ENCODE data around the gene ACOT7.

ACOT7 gene

DNA sequence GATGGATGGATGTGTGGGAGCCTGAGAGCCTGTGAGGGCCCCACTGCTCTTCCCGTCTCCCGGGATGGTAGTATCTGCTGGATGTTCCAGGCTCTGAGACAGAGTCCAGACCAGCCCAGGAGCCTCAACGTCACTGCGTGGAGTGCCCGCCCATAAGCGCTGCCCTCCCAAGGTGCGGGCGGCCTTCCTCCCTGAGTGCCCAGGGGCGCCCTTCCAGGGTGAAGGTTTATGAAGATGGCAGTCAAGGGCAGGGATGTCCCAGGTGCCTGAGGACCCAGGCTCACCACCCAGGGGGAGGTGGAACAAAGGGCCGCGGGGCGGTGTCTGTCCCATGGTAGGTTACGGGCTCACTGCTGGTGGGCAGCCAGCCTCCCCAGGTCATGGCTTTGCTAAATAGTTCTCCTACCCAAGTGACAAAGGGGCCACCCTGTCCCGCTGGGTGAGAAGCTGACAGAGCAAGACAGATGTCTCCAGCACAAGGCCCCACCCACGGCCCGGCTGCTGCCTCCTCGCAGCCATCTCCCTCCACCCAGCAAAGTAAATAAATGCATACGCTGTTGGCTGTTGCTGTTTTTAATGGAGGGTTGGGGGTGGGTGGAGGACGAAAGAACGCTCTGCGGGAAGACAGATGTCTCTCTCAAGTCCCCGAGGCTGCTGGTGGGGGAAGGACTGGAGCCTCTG is 123.7 kb downstream of the ACOT7 start:
- H3K36me3 ChIP-seq: no peaks in the 10 kb centered on the region
- no peak overlapping the region for H3K4me3 ChIP-seq (ENCODE audit: low read depth in 1 of 2, low read length in 1 of 2)
- TF ChIP-seq, protein P1, sequence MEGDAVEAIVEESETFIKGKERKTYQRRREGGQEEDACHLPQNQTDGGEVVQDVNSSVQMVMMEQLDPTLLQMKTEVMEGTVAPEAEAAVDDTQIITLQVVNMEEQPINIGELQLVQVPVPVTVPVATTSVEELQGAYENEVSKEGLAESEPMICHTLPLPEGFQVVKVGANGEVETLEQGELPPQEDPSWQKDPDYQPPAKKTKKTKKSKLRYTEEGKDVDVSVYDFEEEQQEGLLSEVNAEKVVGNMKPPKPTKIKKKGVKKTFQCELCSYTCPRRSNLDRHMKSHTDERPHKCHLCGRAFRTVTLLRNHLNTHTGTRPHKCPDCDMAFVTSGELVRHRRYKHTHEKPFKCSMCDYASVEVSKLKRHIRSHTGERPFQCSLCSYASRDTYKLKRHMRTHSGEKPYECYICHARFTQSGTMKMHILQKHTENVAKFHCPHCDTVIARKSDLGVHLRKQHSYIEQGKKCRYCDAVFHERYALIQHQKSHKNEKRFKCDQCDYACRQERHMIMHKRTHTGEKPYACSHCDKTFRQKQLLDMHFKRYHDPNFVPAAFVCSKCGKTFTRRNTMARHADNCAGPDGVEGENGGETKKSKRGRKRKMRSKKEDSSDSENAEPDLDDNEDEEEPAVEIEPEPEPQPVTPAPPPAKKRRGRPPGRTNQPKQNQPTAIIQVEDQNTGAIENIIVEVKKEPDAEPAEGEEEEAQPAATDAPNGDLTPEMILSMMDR (IDR thresholded peaks at IDR 0.05): no peak
- H3K4me1 ChIP-seq (ENCODE audit: control insufficient read depth in 1 of 2, insufficient read depth in 1 of 2, low read depth in 1 of 2, low read length in 1 of 2): no peaks in the 10 kb centered on the region
- H3K9me3 ChIP-seq: no peaks in the 10 kb centered on the region
- no peaks in the 10 kb centered on the region for H3K27me3 ChIP-seq
- H3K27ac ChIP-seq: no peak overlapping the region

DNA sequence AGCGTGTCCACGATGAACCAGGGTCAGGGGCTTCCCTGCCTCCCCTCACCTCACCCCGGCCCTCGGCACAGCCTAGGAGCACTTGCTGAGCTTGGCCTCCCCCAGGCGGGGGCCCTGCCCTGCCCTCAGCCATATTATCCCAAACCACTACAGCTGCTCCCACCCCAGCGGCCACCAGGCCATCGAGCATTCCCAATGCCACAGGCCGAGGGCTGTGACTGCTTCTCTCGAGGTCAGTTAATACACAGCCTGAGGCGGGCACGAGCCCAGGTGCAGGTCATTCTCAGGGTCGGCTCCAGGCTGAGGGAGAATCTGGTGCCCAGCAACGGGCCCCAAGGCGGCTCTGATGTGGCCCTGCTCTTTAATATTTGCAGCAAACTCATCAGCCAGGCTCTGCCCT is 124.3 kb downstream of the ACOT7 start:
- H3K4me1 ChIP-seq (ENCODE audit: control insufficient read depth in 1 of 2, insufficient read depth in 1 of 2, low read depth in 1 of 2, low read length in 1 of 2): no peaks in the 10 kb centered on the region
- no peaks in the 10 kb centered on the region for H3K9me3 ChIP-seq
- TF ChIP-seq, protein P1 (IDR thresholded peaks at IDR 0.05): no peak
- H3K36me3 ChIP-seq: no peaks in the 10 kb centered on the region
- peaks cover 5% of the 10 kb centered on the region for H3K27me3 ChIP-seq
- no peak overlapping the region for H3K27ac ChIP-seq
- no peak overlapping the region for H3K4me3 ChIP-seq (ENCODE audit: low read depth in 1 of 2, low read length in 1 of 2)

DNA sequence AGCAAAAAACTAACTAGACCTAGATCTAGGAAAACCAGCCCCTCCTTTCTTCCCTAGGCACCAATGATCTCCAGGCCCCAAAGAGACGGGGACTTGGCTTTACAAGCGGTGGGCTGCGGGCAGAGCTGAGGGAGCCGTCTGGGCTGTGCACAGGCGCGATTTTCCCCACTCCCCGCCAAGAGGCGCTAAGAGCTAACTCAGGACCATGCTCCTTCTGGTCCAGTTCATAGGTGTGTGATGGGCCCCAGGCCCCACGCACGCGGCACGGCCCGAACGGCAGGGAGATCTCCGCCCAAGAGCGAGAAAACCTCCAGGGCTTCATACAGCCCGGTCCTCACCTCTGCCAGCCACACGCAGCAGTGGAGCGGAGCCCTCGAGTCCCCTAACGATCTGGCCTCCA is 125.2 kb downstream of the ACOT7 start:
- no peaks in the 10 kb centered on the region for H3K4me1 ChIP-seq (ENCODE audit: control insufficient read depth in 1 of 2, insufficient read depth in 1 of 2, low read depth in 1 of 2, low read length in 1 of 2)
- no peak overlapping the region for H3K27ac ChIP-seq
- H3K27me3 ChIP-seq: peaks cover 14% of the 10 kb centered on the region
- H3K4me3 ChIP-seq (ENCODE audit: low read depth in 1 of 2, low read length in 1 of 2): no peak overlapping the region
- TF ChIP-seq, protein P1 (IDR thresholded peaks at IDR 0.05): no peak
- no peaks in the 10 kb centered on the region for H3K36me3 ChIP-seq
- no peaks in the 10 kb centered on the region for H3K9me3 ChIP-seq

DNA sequence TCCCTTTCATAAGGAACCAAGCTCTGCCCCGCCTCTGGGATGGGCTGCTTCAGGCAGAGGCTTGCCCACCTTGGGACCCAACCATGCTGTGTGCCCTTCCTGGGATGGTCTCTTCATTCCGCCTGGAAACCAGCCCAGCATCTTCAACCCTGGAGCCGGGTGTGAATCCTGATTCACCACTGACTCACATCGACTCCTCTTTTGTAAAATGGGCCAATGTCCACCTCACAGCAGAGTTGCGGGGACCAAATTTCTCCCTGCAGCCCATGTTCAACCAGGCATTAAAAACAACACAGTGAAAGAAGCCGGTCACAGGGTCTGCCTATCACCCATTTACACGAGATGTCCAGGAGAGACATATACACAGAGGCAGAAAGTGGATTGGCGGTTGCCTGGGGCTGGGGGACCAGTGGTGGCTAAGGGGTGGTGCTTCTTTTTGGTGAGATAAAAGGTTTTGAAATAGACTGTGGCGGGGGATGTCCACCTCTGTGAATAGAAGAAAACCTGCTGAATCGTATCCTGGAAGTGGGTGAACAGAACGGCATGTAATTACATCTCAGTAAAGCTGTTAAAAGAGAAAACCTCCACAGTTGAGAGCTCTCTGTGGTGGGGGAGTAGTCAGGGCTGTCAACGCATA is 125.8 kb downstream of the ACOT7 start:
- Histone ChIP-seq H3K9me3 (no peaks in the 10 kb centered on the region), H3K4me1 (ENCODE audit: control insufficient read depth in 1 of 2, insufficient read depth in 1 of 2, low read depth in 1 of 2, low read length in 1 of 2) (no peaks in the 10 kb centered on the region), H3K4me3 (ENCODE audit: low read depth in 1 of 2, low read length in 1 of 2) (no peak overlapping the region), H3K36me3 (no peaks in the 10 kb centered on the region), H3K27ac (no peak overlapping the region), H3K27me3 (peaks cover 20% of the 10 kb centered on the region)
- TF ChIP-seq, protein P1 (IDR thresholded peaks at IDR 0.05): no peak

DNA sequence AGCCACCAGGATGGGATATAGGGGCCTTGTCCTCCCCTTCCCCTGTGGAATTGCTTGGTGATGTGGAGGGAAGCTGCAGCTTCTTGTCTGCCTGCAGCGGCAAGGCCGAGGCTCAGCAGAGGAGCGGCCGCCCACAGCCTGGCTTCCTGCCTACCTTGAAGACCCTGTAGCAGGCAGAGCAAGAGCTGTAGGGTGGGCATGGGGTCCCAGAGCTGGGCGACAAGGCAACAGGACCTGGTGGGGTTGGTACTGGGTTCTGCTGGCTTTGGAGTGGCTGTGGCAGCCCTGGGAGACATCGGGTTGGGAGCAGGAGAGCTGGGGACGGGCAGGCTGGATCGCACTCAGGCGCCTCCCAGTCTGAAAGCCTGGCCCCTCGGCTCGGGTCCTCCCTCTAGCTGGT is 126.9 kb downstream of the ACOT7 start:
- H3K4me3 ChIP-seq (ENCODE audit: low read depth in 1 of 2, low read length in 1 of 2): no peak overlapping the region
- H3K27ac ChIP-seq: no peak overlapping the region
- TF ChIP-seq, protein P1 (IDR thresholded peaks at IDR 0.05): no peak
- no peaks in the 10 kb centered on the region for H3K36me3 ChIP-seq
- H3K27me3 ChIP-seq: peaks cover 32% of the 10 kb centered on the region
- no peaks in the 10 kb centered on the region for H3K4me1 ChIP-seq (ENCODE audit: control insufficient read depth in 1 of 2, insufficient read depth in 1 of 2, low read depth in 1 of 2, low read length in 1 of 2)
- no peaks in the 10 kb centered on the region for H3K9me3 ChIP-seq
